HCT116 (cell line): ENCODE measurements around the gene FOXB1. TPM values are rescaled to one million over a fixed set of nuclear protein-coding genes. Genes with fewer than 3 reads are reported as not detected.

Experiments used
- ATAC-seq: fragments of 200-7000 bp; cut with Tn5 transposase; 2 replicates; pipeline ENCODE4 v1.9.1; 2020; ENCODE audit warnings: mild to moderate bottlenecking, moderate library complexity
- Bru-seq: library from RNA; stranded (reverse); fragments of 400-500 nt; gene quantifications from one replicate; lab custom pipeline; 2021; lab: Mats Ljungman, UMichigan
- BruChase-seq, 2 experiments: library from RNA; stranded (reverse); fragments of 400-500 nt; gene quantifications; one replicate each; lab custom pipeline; 2021; lab: Mats Ljungman, UMichigan
- BruUV-seq: library from RNA; stranded (reverse); fragments of 400-500 nt; replicated peaks from 2 replicates; lab custom pipeline; 2021; lab: Mats Ljungman, UMichigan
- CTCF ChIA-PET: fragments of 300-600 bp; sonication (Branson Sonifier 250); formaldehyde crosslinking; loops from one replicate; lab custom pipeline; 2021; ENCODE audit warnings: antibody characterized with exemption; lab: Charles Lee
- POLR2A ChIA-PET: fragments of 300-600, 350-600 bp; sonication (Branson Sonifier 250); formaldehyde crosslinking; loops from one replicate; lab custom pipeline; 2021; ENCODE audit warnings: antibody characterized with exemption; lab: Charles Lee
- RAD21 ChIA-PET, 2 experiments: fragments of 300-600 bp; sonication (Branson Sonifier 250); formaldehyde crosslinking; loops; one replicate each; lab custom pipeline; 2023; ENCODE audit warnings: low total read pairs in 2 of 2; ENCODE audit not compliant: uncharacterized antibody in 2 of 2, unreplicated experiment in 2 of 2, low non-redundant PET in 1 of 2; lab: Charles Lee
- DNase-seq: peaks from one replicate; pipeline ENCODE4 v3.0.0-alpha.2; 2010; ENCODE audit warnings: low read depth, low spot score
- H2AFZ ChIP-seq: fragments of 200-600 bp; shearing (Covaris generic), sonication (generic); 2 replicates; pipeline ENCODE4 v1.6.1; 2017; ENCODE audit warnings: low read depth, mixed run types, mixed read lengths, antibody characterized with exemption, low read length; ENCODE audit not compliant: poor library complexity, severe bottlenecking
- H3K27ac ChIP-seq: 2 replicates; pipeline ENCODE4 v1.5.1; 2012; ENCODE audit warnings: low read depth, low read length
- H3K27me3 ChIP-seq: fragments of 200-600 bp; sonication (generic); 2 replicates; pipeline ENCODE4 v1.6.1; 2016; ENCODE audit warnings: mixed run types, low read length, mixed read lengths; ENCODE audit not compliant: insufficient read depth
- H3K36me3 ChIP-seq, 2 experiments: fragments of 200-500 bp in 1 of 2; fragments of 200-600 bp in 1 of 2; sonication (Bioruptor generic) in 1 of 2; sonication (generic) in 1 of 2; 2 replicates each; pipeline versions ENCODE4 v1.5.1 to v1.6.1; 2014 to 2016; ENCODE audit warnings: low read length in 2 of 2, inconsistent platforms in 1 of 2, mixed read lengths in 1 of 2, mixed run types in 1 of 2; ENCODE audit not compliant: insufficient read depth in 2 of 2, control insufficient read depth in 1 of 2
- H3K4me1 ChIP-seq, 2 experiments: fragments of 200-600 bp in 1 of 2; sonication (generic) in 1 of 2; 2 replicates each; pipeline versions ENCODE4 v1.5.1 to v1.6.1; 2012 to 2017; ENCODE audit warnings: low read length in 2 of 2, inconsistent platforms in 1 of 2, mild to moderate bottlenecking in 1 of 2, mixed read lengths in 1 of 2, mixed run types in 1 of 2, moderate library complexity in 1 of 2; ENCODE audit not compliant: insufficient read depth in 2 of 2, control insufficient read depth in 1 of 2
- H3K4me2 ChIP-seq: fragments of 200-600 bp; sonication (generic); 2 replicates; pipeline ENCODE4 v1.6.1; 2017; ENCODE audit warnings: mixed run types, low read length, mixed read lengths
- H3K4me3 ChIP-seq, 2 experiments: fragments of 200-600 bp in 1 of 2; sonication (generic) in 1 of 2; replicated peaks in 1 of 2; 2 replicates each; pipeline ENCODE4 v1.5.1; 2011 to 2016; ENCODE audit warnings: low read length in 2 of 2, control low read depth in 1 of 2, low read depth in 1 of 2, mild to moderate bottlenecking in 1 of 2, mixed read lengths in 1 of 2, mixed run types in 1 of 2
- H3K79me2 ChIP-seq: fragments of 200-600 bp; sonication (generic); 2 replicates; pipeline ENCODE4 v1.6.1; 2017; ENCODE audit warnings: mild to moderate bottlenecking, mixed run types, low read length, moderate library complexity, mixed read lengths; ENCODE audit not compliant: insufficient read depth
- H3K9ac ChIP-seq: fragments of 200-600 bp; sonication (generic); 2 replicates; pipeline ENCODE4 v1.6.1; 2016; ENCODE audit warnings: low read length, mixed read lengths
- H3K9me2 ChIP-seq: fragments of 200-600 bp; sonication (generic), shearing (Covaris generic); 2 replicates; pipeline ENCODE4 v1.6.1; 2017; ENCODE audit warnings: mixed run types, mild to moderate bottlenecking, moderate library complexity; ENCODE audit not compliant: insufficient read depth
- H3K9me3 ChIP-seq, 2 experiments: fragments of 200-500 bp in 1 of 2; fragments of 200-600 bp in 1 of 2; sonication (Bioruptor generic) in 1 of 2; sonication (generic) in 1 of 2; 2 replicates each; pipeline ENCODE4 v1.6.1; 2014 to 2017; ENCODE audit warnings: low read length in 2 of 2, mixed read lengths in 2 of 2, inconsistent platforms in 1 of 2, low read depth in 1 of 2, mild to moderate bottlenecking in 1 of 2, mixed run types in 1 of 2, moderate library complexity in 1 of 2; ENCODE audit not compliant: control insufficient read depth in 1 of 2, insufficient read depth in 1 of 2
- H4K20me1 ChIP-seq: fragments of 200-600 bp; sonication (generic), shearing (Covaris generic); 2 replicates; pipeline ENCODE4 v1.6.1; 2017; ENCODE audit warnings: mixed run types, mild to moderate bottlenecking, moderate library complexity; ENCODE audit not compliant: insufficient read depth
- EGR1 ChIP-seq: IDR thresholded peaks from 2 replicates; pipeline ENCODE4 v1.6.1; 2012; ENCODE audit warnings: low read depth
- EZH2phosphoT487 ChIP-seq: fragments of 200-600 bp; IDR thresholded peaks from 2 replicates; pipeline ENCODE4 v1.6.1; 2018; ENCODE audit warnings: antibody characterized with exemption, borderline replicate concordance
- JUND ChIP-seq: IDR thresholded peaks from 2 replicates; pipeline ENCODE4 v1.6.1; 2012
- SIN3A ChIP-seq: IDR thresholded peaks from 2 replicates; pipeline ENCODE4 v1.6.1; 2012; ENCODE audit warnings: low read depth
- SP1 ChIP-seq: IDR thresholded peaks from 2 replicates; pipeline ENCODE4 v1.6.1; 2012; ENCODE audit warnings: low read depth
- ZFX ChIP-seq: fragments of 450-650 bp; IDR thresholded peaks from 2 replicates; pipeline ENCODE4 v1.6.1; 2017
- ZNF274 ChIP-seq: fragments of 200-500 bp; sonication (Bioruptor generic); IDR thresholded peaks from 2 replicates; pipeline ENCODE4 v1.6.1; 2014; ENCODE audit warnings: mild to moderate bottlenecking, low read depth, low read length, inconsistent platforms
- intact Hi-C: fragments of 100-400 bp; cut with micrococcal nuclease; formaldehyde crosslinking; loops from 2 replicates; pipeline ENCODE4 v1.10.0; 2022
- long read RNA-seq: library from polyadenylated mRNA; unstranded; transcript quantifications from one replicate; pipeline ENCODE4 v2.0.0, GENCODE V29; 2021; ENCODE audit not compliant: unreplicated experiment
- polyA plus RNA-seq: library from polyadenylated mRNA; unstranded; fragments of >200 nt; gene quantifications from 2 replicates; pipeline ENCODE4 v1.2.1, GENCODE V29; 2012; ENCODE audit warnings: missing spikeins
- total RNA-seq: library from RNA; stranded (reverse); gene quantifications from one replicate; pipeline ENCODE4 v1.2.1, GENCODE V29; 2021; ENCODE audit not compliant: unreplicated experiment
- TF ChIP-seq, protein P1 (sequence below): IDR thresholded peaks from 2 replicates; pipeline ENCODE4 v1.6.1; 2012
- TF ChIP-seq, protein P2 (sequence below): IDR thresholded peaks from 2 replicates; pipeline ENCODE4 v1.6.1; 2012; ENCODE audit warnings: low read depth

FOXB1 gene
- not detected for total RNA-seq
- polyA plus RNA-seq, result not detected in 2 replicates
- Bru-seq, nascent RNA, result not detected
- not detected for BruChase-seq, experiment 1, labeled RNA remaining after a 6-hour chase
- BruChase-seq, experiment 2, labeled RNA remaining after a 2-hour chase, result not detected
- long read RNA-seq, result 0 reads

- RAD21 ChIA-PET, result no interaction called here
- intact Hi-C loops, result no loop called here
- no peaks in the 10 kb centered on the region for H3K79me2 ChIP-seq
- H3K27me3 ChIP-seq, result peaks cover 44% of the 10 kb centered on the region
- no peaks in the 10 kb centered on the region for H4K20me1 ChIP-seq
- H3K4me3 ChIP-seq, result no peak within 1 kb of the TSS
- ATAC-seq (no peak), DNase-seq (no peak)
- H3K36me3 ChIP-seq, result no peaks in the 10 kb centered on the region
- no peaks in the 10 kb centered on the region for H3K9me2 ChIP-seq
- TF ChIP-seq, protein P1, sequence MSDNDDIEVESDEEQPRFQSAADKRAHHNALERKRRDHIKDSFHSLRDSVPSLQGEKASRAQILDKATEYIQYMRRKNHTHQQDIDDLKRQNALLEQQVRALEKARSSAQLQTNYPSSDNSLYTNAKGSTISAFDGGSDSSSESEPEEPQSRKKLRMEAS, result no peak
- no peak for TF ChIP-seq SIN3A
- TF ChIP-seq ZNF274, result no peak
- TF ChIP-seq ZFX, result no peak
- no peak for TF ChIP-seq EGR1
- TF ChIP-seq EZH2phosphoT487, result no peak
- TF ChIP-seq JUND, result no peak
- no peak for TF ChIP-seq SP1
- TF ChIP-seq, protein P2, sequence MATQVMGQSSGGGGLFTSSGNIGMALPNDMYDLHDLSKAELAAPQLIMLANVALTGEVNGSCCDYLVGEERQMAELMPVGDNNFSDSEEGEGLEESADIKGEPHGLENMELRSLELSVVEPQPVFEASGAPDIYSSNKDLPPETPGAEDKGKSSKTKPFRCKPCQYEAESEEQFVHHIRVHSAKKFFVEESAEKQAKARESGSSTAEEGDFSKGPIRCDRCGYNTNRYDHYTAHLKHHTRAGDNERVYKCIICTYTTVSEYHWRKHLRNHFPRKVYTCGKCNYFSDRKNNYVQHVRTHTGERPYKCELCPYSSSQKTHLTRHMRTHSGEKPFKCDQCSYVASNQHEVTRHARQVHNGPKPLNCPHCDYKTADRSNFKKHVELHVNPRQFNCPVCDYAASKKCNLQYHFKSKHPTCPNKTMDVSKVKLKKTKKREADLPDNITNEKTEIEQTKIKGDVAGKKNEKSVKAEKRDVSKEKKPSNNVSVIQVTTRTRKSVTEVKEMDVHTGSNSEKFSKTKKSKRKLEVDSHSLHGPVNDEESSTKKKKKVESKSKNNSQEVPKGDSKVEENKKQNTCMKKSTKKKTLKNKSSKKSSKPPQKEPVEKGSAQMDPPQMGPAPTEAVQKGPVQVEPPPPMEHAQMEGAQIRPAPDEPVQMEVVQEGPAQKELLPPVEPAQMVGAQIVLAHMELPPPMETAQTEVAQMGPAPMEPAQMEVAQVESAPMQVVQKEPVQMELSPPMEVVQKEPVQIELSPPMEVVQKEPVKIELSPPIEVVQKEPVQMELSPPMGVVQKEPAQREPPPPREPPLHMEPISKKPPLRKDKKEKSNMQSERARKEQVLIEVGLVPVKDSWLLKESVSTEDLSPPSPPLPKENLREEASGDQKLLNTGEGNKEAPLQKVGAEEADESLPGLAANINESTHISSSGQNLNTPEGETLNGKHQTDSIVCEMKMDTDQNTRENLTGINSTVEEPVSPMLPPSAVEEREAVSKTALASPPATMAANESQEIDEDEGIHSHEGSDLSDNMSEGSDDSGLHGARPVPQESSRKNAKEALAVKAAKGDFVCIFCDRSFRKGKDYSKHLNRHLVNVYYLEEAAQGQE, result no peak
- CTCF ChIA-PET, result interaction anchor here (1.4 kb wide), 1 partner anchor 10 kb away, joined by 3 read pairs; no protein-coding TSS in a partner anchor
- H3K4me1 ChIP-seq, result no peaks in the 10 kb centered on the region
- H3K9ac ChIP-seq, result no peak within 1 kb of the TSS
- H3K9me3 ChIP-seq, result no peaks in the 10 kb centered on the region
- no peak within 1 kb of the TSS for H2AFZ ChIP-seq
- no TSS peak for BruUV-seq
- H3K27ac ChIP-seq, result no peak within 1 kb of the TSS
- H3K4me2 ChIP-seq, result no peak within 1 kb of the TSS
- POLR2A ChIA-PET, result no interaction called here
Measured at GRCh38 chr15:60004009-60004845, at the start of gene FOXB1. FOXB1 (plus strand) TSS chr15:60004311; CDS start chr15:60004964, 653 bp downstream.
